ENCODE results near the gene CDH4. TPM values are rescaled to one million over a fixed set of nuclear protein-coding genes. Genes with fewer than 3 reads are reported as not detected.

Gene CDH4
- total and polyA plus RNA-seq, 2 of the 8 experiments (the other 6 are each of a cell fraction or from before 2014, with no cell fraction given), result 4.3 to 7.9 TPM

GRCh38 chr20:61841966-61842365 is 589.9 kb downstream of the CDH4 start (continued):
- TF ChIP-seq EP300 (IDR thresholded peaks at IDR 0.05; ENCODE audit: borderline replicate concordance in 1 of 2, low read depth in 2 of 2, low read length in 2 of 2) (no peak), CHD2 (IDR thresholded peaks at IDR 0.05; ENCODE audit: low read length) (no peak), E2F6 (IDR thresholded peaks at IDR 0.05) (no peak), KDM4A (IDR thresholded peaks at IDR 0.05; ENCODE audit: low read depth, low read length, severe bottlenecking) (no peak), EGR1 (IDR thresholded peaks at IDR 0.05; ENCODE audit: borderline replicate concordance, low read depth, low read length) (no peak), ATF2 (IDR thresholded peaks at IDR 0.05; ENCODE audit: low read length) (no peak), CREB1 (IDR thresholded peaks at IDR 0.05) (no peak)

Measured in H1 (cell line).